Measurements from ENCODE around the gene ARHGAP24.

ARHGAP24 gene

GRCh38 chr4:85573270-85573669, 98.3 kb downstream of the ARHGAP24 start:
- H3K4me3 ChIP-seq (replicated peaks; ENCODE audit: low read depth, low read length) = no peak overlapping the region
- TF ChIP-seq CTCF (IDR thresholded peaks at IDR 0.05; ENCODE audit: low read depth, low read length, missing control alignments) = no peak
- no peak for DNase-seq (ENCODE audit: extremely low read depth, low read depth)

- no peak overlapping the region for H3K4me3 ChIP-seq (replicated peaks; ENCODE audit: low read depth, low read length)
- TF ChIP-seq CTCF (IDR thresholded peaks at IDR 0.05; ENCODE audit: low read depth, low read length, missing control alignments) = no peak
- no peak for DNase-seq (ENCODE audit: extremely low read depth, low read depth)
Measured at GRCh38 chr4:85577307-85577706, 102.4 kb downstream of the ARHGAP24 start.

GRCh38 chr4:85579942-85580341, 105.0 kb downstream of the ARHGAP24 start:
- no peak for DNase-seq (ENCODE audit: extremely low read depth, low read depth)
- no peak for TF ChIP-seq CTCF (IDR thresholded peaks at IDR 0.05; ENCODE audit: low read depth, low read length, missing control alignments)

GRCh38 chr4:85580489-85580888, 105.5 kb downstream of the ARHGAP24 start:
- H3K4me3 ChIP-seq (replicated peaks; ENCODE audit: low read depth, low read length) = no peak overlapping the region
- DNase-seq (ENCODE audit: extremely low read depth, low read depth) = no peak
- TF ChIP-seq CTCF (IDR thresholded peaks at IDR 0.05; ENCODE audit: low read depth, low read length, missing control alignments) = no peak

More at GRCh38 chr4:85579942-85580341, 105.0 kb downstream of the ARHGAP24 start:
- H3K4me3 ChIP-seq (replicated peaks; ENCODE audit: low read depth, low read length) = no peak overlapping the region

- H3K4me3 ChIP-seq (replicated peaks; ENCODE audit: low read depth, low read length) = no peak overlapping the region
- DNase-seq (ENCODE audit: extremely low read depth, low read depth) = no peak
- no peak for TF ChIP-seq CTCF (IDR thresholded peaks at IDR 0.05; ENCODE audit: low read depth, low read length, missing control alignments)
Measured at GRCh38 chr4:85587952-85588351, 113.0 kb downstream of the ARHGAP24 start.

- no peak overlapping the region for H3K4me3 ChIP-seq (replicated peaks; ENCODE audit: low read depth, low read length)
- no peak for TF ChIP-seq CTCF (IDR thresholded peaks at IDR 0.05; ENCODE audit: low read depth, low read length, missing control alignments)
- no peak for DNase-seq (ENCODE audit: extremely low read depth, low read depth)
Measured at GRCh38 chr4:85591406-85592098, 116.6 kb downstream of the ARHGAP24 start.

All from HFF-Myc (cell line).